Measurements from ENCODE around the gene KRT24. TPM values are rescaled to one million over a fixed set of nuclear protein-coding genes. Genes with fewer than 3 reads are reported as not detected.

KRT24 gene
- total RNA-seq, 2 experiments from 2014 or later, result not detected

- H3K9me3 Mint-ChIP-seq, result no peaks in the 10 kb centered on the region
These were observed 6.9 kb downstream of the KRT24 start for GRCh38 chr17:40696651-40697072.

GRCh38 chr17:40695874-40696472 lies 7.6 kb downstream of the KRT24 start:
- Histone ChIP-seq H3K4me3 (ENCODE audit: low read length) (no peak overlapping the region), H3K4me1 (ENCODE audit: insufficient read depth, low read length) (no peaks in the 10 kb centered on the region), H3K36me3 (ENCODE audit: insufficient read depth, low read length) (no peaks in the 10 kb centered on the region), H3K27ac (ENCODE audit: low read depth in 1 of 2, low read length in 2 of 2) (no peak overlapping the region), H3K9me3 (ENCODE audit: control insufficient read depth in 1 of 2, insufficient read depth in 1 of 2, low read length in 2 of 2) (no peaks in the 10 kb centered on the region), H3K27me3 (ENCODE audit: control insufficient read depth in 1 of 2, insufficient read depth in 2 of 2, low read length in 2 of 2) (peaks cover 0 to 20% of the 10 kb centered on the region in 2 experiments)
- no peaks in the 10 kb centered on the region for H3K9me3 Mint-ChIP-seq
- no peak for ATAC-seq (ENCODE audit: poor library complexity)
- H3K4me1 Mint-ChIP-seq (ENCODE audit: low read depth), result no peaks in the 10 kb centered on the region
- H3K36me3 Mint-ChIP-seq (ENCODE audit: low read depth), result no peaks in the 10 kb centered on the region
- ChIA-PET CTCF (no interaction called here), POLR2A (no interaction called here)
- peaks cover 48% of the 10 kb centered on the region for H3K27me3 Mint-ChIP-seq
- intact Hi-C loops (cut with DNase I, micrococcal nuclease), result no loop called here
- H3K4me3 Mint-ChIP-seq, result no peak overlapping the region
- no peak for TF ChIP-seq CTCF (IDR thresholded peaks at IDR 0.05)
- no peak overlapping the region for H3K27ac Mint-ChIP-seq
- no peak for DNase-seq

More at GRCh38 chr17:40696651-40697072, 6.9 kb downstream of the KRT24 start:
- no peak overlapping the region for H3K4me3 ChIP-seq (ENCODE audit: low read length)
- Mint-ChIP-seq H3K27me3 (peaks cover 48% of the 10 kb centered on the region), H3K4me3 (no peak overlapping the region), H3K4me1 (ENCODE audit: low read depth) (no peaks in the 10 kb centered on the region), H3K27ac (no peak overlapping the region), H3K36me3 (ENCODE audit: low read depth) (no peaks in the 10 kb centered on the region)
- no peaks in the 10 kb centered on the region for H3K4me1 ChIP-seq (ENCODE audit: insufficient read depth, low read length)
- CTCF ChIA-PET, result no interaction called here
- POLR2A ChIA-PET, result no interaction called here
- H3K27me3 ChIP-seq (ENCODE audit: control insufficient read depth in 1 of 2, insufficient read depth in 2 of 2, low read length in 2 of 2), result peaks cover 0 to 20% of the 10 kb centered on the region in 2 experiments
- no peak for TF ChIP-seq CTCF (IDR thresholded peaks at IDR 0.05)
- ATAC-seq (ENCODE audit: poor library complexity) (no peak), DNase-seq (no peak)
- intact Hi-C loops (cut with DNase I, micrococcal nuclease), result no loop called here
- no peaks in the 10 kb centered on the region for H3K9me3 ChIP-seq (ENCODE audit: control insufficient read depth in 1 of 2, insufficient read depth in 1 of 2, low read length in 2 of 2)
- H3K36me3 ChIP-seq (ENCODE audit: insufficient read depth, low read length), result no peaks in the 10 kb centered on the region
- no peak overlapping the region for H3K27ac ChIP-seq (ENCODE audit: low read depth in 1 of 2, low read length in 2 of 2)

- POLR2A ChIA-PET, result no interaction called here
- intact Hi-C loops (cut with DNase I, micrococcal nuclease), result no loop called here
- Mint-ChIP-seq H3K36me3 (ENCODE audit: low read depth) (no peaks in the 10 kb centered on the region), H3K27me3 (peaks cover 44% of the 10 kb centered on the region), H3K4me1 (ENCODE audit: low read depth) (no peaks in the 10 kb centered on the region), H3K27ac (no peak overlapping the region), H3K9me3 (no peaks in the 10 kb centered on the region), H3K4me3 (no peak overlapping the region)
- H3K27me3 ChIP-seq (ENCODE audit: control insufficient read depth in 1 of 2, insufficient read depth in 2 of 2, low read length in 2 of 2), result peaks cover 0 to 20% of the 10 kb centered on the region in 2 experiments
- no peaks in the 10 kb centered on the region for H3K9me3 ChIP-seq (ENCODE audit: control insufficient read depth in 1 of 2, insufficient read depth in 1 of 2, low read length in 2 of 2)
- DNase-seq (no peak), ATAC-seq (ENCODE audit: poor library complexity) (no peak)
- TF ChIP-seq CTCF (IDR thresholded peaks at IDR 0.05), result no peak
- no peak overlapping the region for H3K27ac ChIP-seq (ENCODE audit: low read depth in 1 of 2, low read length in 2 of 2)
- no peaks in the 10 kb centered on the region for H3K36me3 ChIP-seq (ENCODE audit: insufficient read depth, low read length)
- H3K4me1 ChIP-seq (ENCODE audit: insufficient read depth, low read length), result no peaks in the 10 kb centered on the region
- H3K4me3 ChIP-seq (ENCODE audit: low read length), result no peak overlapping the region
- CTCF ChIA-PET, result interaction anchor here (1.1 kb wide), 1 partner anchor 68 kb away, joined by 3 read pairs; no protein-coding TSS in a partner anchor
These were observed 9.0 kb downstream of the KRT24 start for GRCh38 chr17:40694584-40694983.
